ENCODE results near the gene NHERF2.

The NHERF2 gene

GRCh38 chr16:2024032-2024420 lies 2.7 kb upstream of the NHERF2 start:
- no peaks in the 10 kb centered on the region for H3K36me3 ChIP-seq (ENCODE audit: control insufficient read depth in 1 of 2, insufficient read depth in 2 of 2, low read length in 2 of 2)

GRCh38 chr16:2025251-2025650 lies 1.5 kb upstream of the NHERF2 start:
- Histone ChIP-seq H3K4me1 (ENCODE audit: control insufficient read depth in 1 of 2, insufficient read depth in 2 of 2, low read length in 2 of 2) (peaks cover 6 to 57% of the 10 kb centered on the region in 2 donors), H3K27me3 (ENCODE audit: low read depth, low read length) (no peaks in the 10 kb centered on the region), H3K27ac (ENCODE audit: low read length) (no peak overlapping the region), H3K4me3 (ENCODE audit: low read depth in 1 of 2, low read length in 2 of 2) (no peak overlapping the region), H3K9me3 (ENCODE audit: control insufficient read depth in 1 of 2, low read length in 2 of 2) (no peaks in the 10 kb centered on the region), H3K36me3 (ENCODE audit: control insufficient read depth in 1 of 2, insufficient read depth in 2 of 2, low read length in 2 of 2) (no peaks in the 10 kb centered on the region)

More at GRCh38 chr16:2024032-2024420, 2.7 kb upstream of the NHERF2 start:
- peaks cover 5% of the 10 kb centered on the region for H3K27me3 ChIP-seq (ENCODE audit: low read depth, low read length)
- no peaks in the 10 kb centered on the region for H3K9me3 ChIP-seq (ENCODE audit: control insufficient read depth in 1 of 2, low read length in 2 of 2)
- H3K4me3 ChIP-seq (ENCODE audit: low read depth in 1 of 2, low read length in 2 of 2): peak overlapping the region in 1 of 2 donors; percentile 58
- H3K4me1 ChIP-seq (ENCODE audit: control insufficient read depth in 1 of 2, insufficient read depth in 2 of 2, low read length in 2 of 2): peaks cover 6 to 63% of the 10 kb centered on the region in 2 donors
- no peak overlapping the region for H3K27ac ChIP-seq (ENCODE audit: low read length)

GRCh38 chr16:2025878-2026460 lies 733 bp upstream of the NHERF2 start:
- no peaks in the 10 kb centered on the region for H3K27me3 ChIP-seq (ENCODE audit: low read depth, low read length)
- H3K4me3 ChIP-seq (ENCODE audit: low read depth in 1 of 2, low read length in 2 of 2): peak overlapping the region in 1 of 2 donors; percentile 45
- no peaks in the 10 kb centered on the region for H3K9me3 ChIP-seq (ENCODE audit: control insufficient read depth in 1 of 2, low read length in 2 of 2)
- H3K4me1 ChIP-seq (ENCODE audit: control insufficient read depth in 1 of 2, insufficient read depth in 2 of 2, low read length in 2 of 2): peaks cover 6 to 51% of the 10 kb centered on the region in 2 donors
- no peaks in the 10 kb centered on the region for H3K36me3 ChIP-seq (ENCODE audit: control insufficient read depth in 1 of 2, insufficient read depth in 2 of 2, low read length in 2 of 2)
- H3K27ac ChIP-seq (ENCODE audit: low read length): no peak overlapping the region

GRCh38 chr16:2027024-2028010 lies 615 bp downstream of the NHERF2 start:
- H3K4me3 ChIP-seq (ENCODE audit: low read depth in 1 of 2, low read length in 2 of 2): peak overlapping the region; percentile 69 to 78
- H3K36me3 ChIP-seq (ENCODE audit: control insufficient read depth in 1 of 2, insufficient read depth in 2 of 2, low read length in 2 of 2): no peaks in the 10 kb centered on the region
- H3K27me3 ChIP-seq (ENCODE audit: low read depth, low read length): no peaks in the 10 kb centered on the region
- H3K4me1 ChIP-seq (ENCODE audit: control insufficient read depth in 1 of 2, insufficient read depth in 2 of 2, low read length in 2 of 2): peaks cover 6 to 50% of the 10 kb centered on the region in 2 donors
- H3K9me3 ChIP-seq (ENCODE audit: control insufficient read depth in 1 of 2, low read length in 2 of 2): no peaks in the 10 kb centered on the region
- no peak overlapping the region for H3K27ac ChIP-seq (ENCODE audit: low read length)

GRCh38 chr16:2028146-2028545 lies 1.4 kb downstream of the NHERF2 start:
- no peaks in the 10 kb centered on the region for H3K36me3 ChIP-seq (ENCODE audit: control insufficient read depth in 1 of 2, insufficient read depth in 2 of 2, low read length in 2 of 2)
- peaks cover 6 to 48% of the 10 kb centered on the region in 2 donors for H3K4me1 ChIP-seq (ENCODE audit: control insufficient read depth in 1 of 2, insufficient read depth in 2 of 2, low read length in 2 of 2)
- no peaks in the 10 kb centered on the region for H3K27me3 ChIP-seq (ENCODE audit: low read depth, low read length)
- H3K9me3 ChIP-seq (ENCODE audit: control insufficient read depth in 1 of 2, low read length in 2 of 2): no peaks in the 10 kb centered on the region
- peak overlapping the region; percentile 69 to 78 for H3K4me3 ChIP-seq (ENCODE audit: low read depth in 1 of 2, low read length in 2 of 2)
- H3K27ac ChIP-seq (ENCODE audit: low read length): no peak overlapping the region

- Histone ChIP-seq H3K4me3 (ENCODE audit: low read depth in 1 of 2, low read length in 2 of 2) (peak overlapping the region; percentile 3 to 78), H3K27me3 (ENCODE audit: low read depth, low read length) (no peaks in the 10 kb centered on the region), H3K27ac (ENCODE audit: low read length) (no peak overlapping the region), H3K36me3 (ENCODE audit: control insufficient read depth in 1 of 2, insufficient read depth in 2 of 2, low read length in 2 of 2) (no peaks in the 10 kb centered on the region), H3K4me1 (ENCODE audit: control insufficient read depth in 1 of 2, insufficient read depth in 2 of 2, low read length in 2 of 2) (peaks cover 6 to 48% of the 10 kb centered on the region in 2 donors), H3K9me3 (ENCODE audit: control insufficient read depth in 1 of 2, low read length in 2 of 2) (no peaks in the 10 kb centered on the region)
Observed at GRCh38 chr16:2028620-2029220, 2.0 kb downstream of the NHERF2 start.

GRCh38 chr16:2029350-2029749 lies 2.6 kb downstream of the NHERF2 start:
- Histone ChIP-seq H3K4me3 (ENCODE audit: low read depth in 1 of 2, low read length in 2 of 2) (peak overlapping the region in 1 of 2 donors; percentile 32), H3K4me1 (ENCODE audit: control insufficient read depth in 1 of 2, insufficient read depth in 2 of 2, low read length in 2 of 2) (peaks cover 6 to 49% of the 10 kb centered on the region in 2 donors), H3K36me3 (ENCODE audit: control insufficient read depth in 1 of 2, insufficient read depth in 2 of 2, low read length in 2 of 2) (no peaks in the 10 kb centered on the region), H3K27ac (ENCODE audit: low read length) (no peak overlapping the region), H3K27me3 (ENCODE audit: low read depth, low read length) (no peaks in the 10 kb centered on the region), H3K9me3 (ENCODE audit: control insufficient read depth in 1 of 2, low read length in 2 of 2) (no peaks in the 10 kb centered on the region)

GRCh38 chr16:2030036-2030435 lies 3.3 kb downstream of the NHERF2 start:
- H3K4me1 ChIP-seq (ENCODE audit: control insufficient read depth in 1 of 2, insufficient read depth in 2 of 2, low read length in 2 of 2): peaks cover 6 to 56% of the 10 kb centered on the region in 2 donors
- no peaks in the 10 kb centered on the region for H3K36me3 ChIP-seq (ENCODE audit: control insufficient read depth in 1 of 2, insufficient read depth in 2 of 2, low read length in 2 of 2)
- H3K27me3 ChIP-seq (ENCODE audit: low read depth, low read length): no peaks in the 10 kb centered on the region
- H3K4me3 ChIP-seq (ENCODE audit: low read depth in 1 of 2, low read length in 2 of 2): peak overlapping the region in 1 of 2 donors; percentile 32
- no peak overlapping the region for H3K27ac ChIP-seq (ENCODE audit: low read length)
- no peaks in the 10 kb centered on the region for H3K9me3 ChIP-seq (ENCODE audit: control insufficient read depth in 1 of 2, low read length in 2 of 2)

GRCh38 chr16:2031081-2031577 lies 4.4 kb downstream of the NHERF2 start:
- peaks cover 9 to 58% of the 10 kb centered on the region in 2 donors for H3K4me1 ChIP-seq (ENCODE audit: control insufficient read depth in 1 of 2, insufficient read depth in 2 of 2, low read length in 2 of 2)
- no peaks in the 10 kb centered on the region for H3K27me3 ChIP-seq (ENCODE audit: low read depth, low read length)
- no peaks in the 10 kb centered on the region for H3K9me3 ChIP-seq (ENCODE audit: control insufficient read depth in 1 of 2, low read length in 2 of 2)
- no peaks in the 10 kb centered on the region for H3K36me3 ChIP-seq (ENCODE audit: control insufficient read depth in 1 of 2, insufficient read depth in 2 of 2, low read length in 2 of 2)
- no peak overlapping the region for H3K27ac ChIP-seq (ENCODE audit: low read length)
- no peak overlapping the region for H3K4me3 ChIP-seq (ENCODE audit: low read depth in 1 of 2, low read length in 2 of 2)

GRCh38 chr16:2032285-2033056 lies 5.8 kb downstream of the NHERF2 start:
- Histone ChIP-seq H3K4me3 (ENCODE audit: low read depth in 1 of 2, low read length in 2 of 2) (peak overlapping the region in 1 of 2 donors; percentile 44), H3K4me1 (ENCODE audit: control insufficient read depth in 1 of 2, insufficient read depth in 2 of 2, low read length in 2 of 2) (peaks cover 8 to 63% of the 10 kb centered on the region in 2 donors), H3K27ac (ENCODE audit: low read length) (peak overlapping the region; percentile 45)

More at GRCh38 chr16:2032285-2033056, 5.8 kb downstream of the NHERF2 start:
- no peaks in the 10 kb centered on the region for H3K9me3 ChIP-seq (ENCODE audit: control insufficient read depth in 1 of 2, low read length in 2 of 2)
- no peaks in the 10 kb centered on the region for H3K27me3 ChIP-seq (ENCODE audit: low read depth, low read length)
- peaks cover 0 to 5% of the 10 kb centered on the region in 2 donors for H3K36me3 ChIP-seq (ENCODE audit: control insufficient read depth in 1 of 2, insufficient read depth in 2 of 2, low read length in 2 of 2)
